SJSA1 (cell line): ENCODE results near the gene SQSTM1. TPM values are rescaled to one million over a fixed set of nuclear protein-coding genes. Genes with fewer than 3 reads are reported as not detected.

Source experiments
- DNase-seq, 2 experiments: peaks; one replicate each; pipeline ENCODE4 v3.0.0-alpha.2; 2015 to 2020; ENCODE audit warnings: low spot score in 2 of 2, low read depth in 1 of 2
- H3K27ac ChIP-seq: fragments of 250-450 bp; sonication (Bioruptor Pico); 2 replicates; pipeline ENCODE4 v1.5.1; 2020; ENCODE audit warnings: mild to moderate bottlenecking, moderate library complexity
- H3K27me3 ChIP-seq: fragments of 250-450 bp; sonication (Bioruptor Pico); replicated peaks from 2 replicates; pipeline ENCODE4 v1.5.1; 2020; ENCODE audit warnings: mild to moderate bottlenecking, moderate library complexity
- H3K36me3 ChIP-seq: fragments of 250-450 bp; sonication (Bioruptor Pico); 2 replicates; pipeline ENCODE4 v1.5.1; 2020; ENCODE audit warnings: mild to moderate bottlenecking
- H3K4me1 ChIP-seq: fragments of 250-450 bp; sonication (Bioruptor Pico); replicated peaks from 2 replicates; pipeline ENCODE4 v1.6.1; 2021; ENCODE audit warnings: mild to moderate bottlenecking
- H3K4me3 ChIP-seq: fragments of 250-450 bp; sonication (Bioruptor Pico); 2 replicates; pipeline ENCODE4 v1.5.1; 2020; ENCODE audit warnings: mild to moderate bottlenecking
- H3K9me3 ChIP-seq: fragments of 250-450 bp; sonication (Bioruptor Pico); replicated peaks from 2 replicates; pipeline ENCODE4 v1.5.1; 2020; ENCODE audit warnings: mild to moderate bottlenecking
- total RNA-seq: library from RNA; depleted of rRNA; stranded (reverse); fragments of >200 nt; shearing (Covaris generic); gene quantifications from 2 replicates; pipeline ENCODE4 v1.2.3, GENCODE V29; 2014

The SQSTM1 gene
- total RNA-seq, 1 experiment from 2014 or later = 298 TPM

DNA sequence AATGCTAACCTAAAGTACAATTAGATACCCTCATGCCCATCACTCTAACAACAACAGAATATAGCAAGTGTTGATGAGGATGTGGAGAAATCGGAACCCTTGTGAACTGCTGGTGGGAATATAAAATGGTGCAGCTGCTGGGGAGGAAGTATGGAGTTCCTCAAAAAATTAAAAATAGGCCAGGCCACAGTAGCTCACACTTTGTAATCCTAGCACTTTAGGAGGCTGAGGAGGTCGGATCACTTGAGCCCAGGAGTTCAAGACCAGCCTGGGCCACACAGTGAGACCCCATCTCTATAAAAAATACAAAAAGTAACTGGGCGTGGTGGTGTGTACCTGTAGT lies 55.9 kb downstream of the SQSTM1 start:
- Histone ChIP-seq H3K36me3 (peaks cover 75% of the 10 kb centered on the region), H3K27ac (no peak overlapping the region), H3K27me3 (no peaks in the 10 kb centered on the region), H3K4me1 (peaks cover 36% of the 10 kb centered on the region), H3K9me3 (no peaks in the 10 kb centered on the region), H3K4me3 (no peak overlapping the region)
- DNase-seq = no peak

DNA sequence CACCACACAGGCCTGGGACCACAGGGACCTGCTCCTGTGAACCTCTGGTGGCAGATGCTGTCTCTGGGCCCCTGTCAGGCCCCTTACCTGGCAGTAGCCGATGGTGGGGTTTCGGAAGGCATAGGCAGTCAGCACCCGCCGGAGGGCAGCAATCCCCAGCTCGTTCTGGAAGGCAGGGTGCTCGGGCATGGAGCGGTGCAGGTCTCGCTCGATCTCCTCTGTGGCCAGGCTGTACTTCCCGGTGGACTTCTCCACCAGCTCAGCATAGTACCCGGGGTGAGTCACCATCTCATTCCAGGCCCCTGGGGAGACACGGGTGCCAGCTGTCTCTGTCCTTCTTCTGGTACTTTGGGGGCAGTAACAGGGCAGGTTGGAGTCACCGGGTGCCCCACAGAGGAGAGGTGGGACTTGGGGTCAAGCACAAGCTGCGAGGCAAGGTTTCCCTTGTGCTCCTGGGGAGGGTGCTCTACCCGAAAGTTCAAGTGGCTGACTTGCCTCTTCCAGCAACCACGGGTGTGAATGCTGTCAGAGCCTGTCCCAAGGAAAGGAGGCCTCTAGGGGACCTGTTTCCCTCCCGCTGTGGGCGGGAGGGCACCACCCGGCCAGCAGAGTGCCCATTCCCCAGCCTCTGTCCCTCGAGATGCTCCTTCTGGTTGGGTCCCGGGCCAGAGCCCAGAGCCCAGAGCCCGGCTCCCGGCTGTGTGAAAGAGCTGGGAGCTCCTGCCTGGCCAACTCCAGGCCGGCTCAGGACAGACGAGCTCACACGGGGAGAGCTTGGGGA lies 57.7 kb downstream of the SQSTM1 start:
- Histone ChIP-seq H3K9me3 (peaks cover 14% of the 10 kb centered on the region), H3K27me3 (no peaks in the 10 kb centered on the region), H3K4me3 (no peak overlapping the region), H3K36me3 (peaks cover 75% of the 10 kb centered on the region), H3K4me1 (peaks cover 36% of the 10 kb centered on the region), H3K27ac (no peak overlapping the region)
- DNase-seq = peak; percentile 46 to 59

DNA sequence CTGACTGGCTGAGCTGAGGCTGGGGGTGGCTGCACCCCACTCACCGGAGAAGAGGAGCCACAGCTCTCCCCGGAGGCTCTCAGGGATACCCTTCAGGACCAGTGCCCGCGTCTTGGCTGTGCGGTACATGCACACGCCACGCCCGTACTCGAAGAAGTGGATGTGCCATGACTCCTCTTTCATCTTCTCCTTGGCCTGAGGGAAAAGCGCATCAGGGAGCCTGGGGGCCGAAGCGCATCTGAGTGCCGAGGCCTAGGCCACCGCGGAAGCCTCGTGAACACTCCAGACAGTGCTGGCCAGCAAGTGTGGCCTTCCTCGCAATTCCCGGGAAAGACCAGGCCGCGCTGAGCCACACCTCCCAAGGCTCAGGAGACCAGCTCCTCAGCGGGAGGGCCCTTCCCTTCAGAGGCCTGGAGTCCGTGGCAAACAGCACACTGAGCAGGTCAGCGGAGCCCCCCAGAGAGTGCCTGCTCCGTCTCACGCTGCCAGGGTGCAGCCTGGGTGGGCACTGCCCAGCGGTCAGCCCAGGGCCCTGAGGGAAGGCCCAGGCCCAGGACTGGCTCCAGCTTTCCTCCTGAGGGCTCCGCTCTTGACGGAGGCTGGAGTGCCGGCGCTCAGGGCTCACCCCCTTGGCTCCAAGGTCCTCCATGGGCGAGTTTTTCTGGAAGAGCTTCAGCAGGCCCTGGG lies 58.4 kb downstream of the SQSTM1 start:
- Histone ChIP-seq H3K4me1 (peaks cover 43% of the 10 kb centered on the region), H3K27me3 (no peaks in the 10 kb centered on the region), H3K36me3 (peaks cover 75% of the 10 kb centered on the region), H3K4me3 (no peak overlapping the region), H3K27ac (no peak overlapping the region), H3K9me3 (peaks cover 21% of the 10 kb centered on the region)
- no peak for DNase-seq

DNA sequence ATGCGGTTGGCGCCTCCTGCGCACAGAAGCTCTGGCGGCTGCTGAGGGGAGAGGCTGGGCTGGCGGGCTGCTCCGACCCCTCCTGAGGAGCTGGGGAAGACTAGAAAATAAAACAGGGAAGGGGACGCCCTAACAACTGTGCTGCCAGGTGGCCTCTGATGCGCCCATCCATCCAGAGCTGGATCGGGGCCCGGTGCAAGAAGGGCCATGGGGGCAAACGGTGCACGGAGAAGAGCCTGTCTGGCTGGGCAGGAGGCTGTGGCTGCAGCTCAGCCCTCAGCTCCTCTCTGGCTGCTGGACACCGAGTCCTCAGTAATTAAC lies 58.9 kb downstream of the SQSTM1 start:
- H3K4me1 ChIP-seq = peaks cover 48% of the 10 kb centered on the region
- DNase-seq = no peak
- peaks cover 75% of the 10 kb centered on the region for H3K36me3 ChIP-seq

DNA sequence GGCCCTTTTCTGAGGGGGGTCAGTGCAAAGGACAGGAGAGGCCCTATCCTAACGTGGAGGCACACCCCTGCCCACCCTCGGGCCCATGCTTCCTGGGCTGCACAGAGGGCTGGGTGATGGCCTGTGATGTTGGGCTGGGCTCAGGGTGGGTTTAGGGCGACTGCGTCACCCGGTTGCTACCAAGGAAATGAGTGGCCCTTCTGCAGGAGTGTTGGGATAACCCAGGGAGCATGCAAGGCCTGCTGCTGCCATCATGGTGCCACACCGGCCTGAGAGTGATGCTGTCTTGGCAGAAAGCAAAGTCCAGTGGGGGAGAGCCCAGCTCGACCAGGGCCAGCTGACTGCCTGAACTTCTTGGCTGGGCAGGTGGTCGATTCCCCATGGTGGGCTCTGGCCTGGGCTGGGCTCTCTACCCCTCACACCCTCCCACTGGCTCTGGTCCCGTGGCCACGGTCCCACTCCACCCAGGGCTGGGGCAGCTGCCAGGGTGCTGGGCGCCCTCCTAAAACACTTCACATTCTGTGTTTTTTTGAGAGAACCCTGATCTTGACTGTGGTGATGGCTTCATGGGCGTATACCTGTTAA lies 59.5 kb downstream of the SQSTM1 start:
- H3K4me3 ChIP-seq = no peak overlapping the region
- no peak overlapping the region for H3K27ac ChIP-seq
- H3K4me1 ChIP-seq = peaks cover 46% of the 10 kb centered on the region
- peaks cover 28% of the 10 kb centered on the region for H3K9me3 ChIP-seq
- H3K36me3 ChIP-seq = peaks cover 75% of the 10 kb centered on the region
- no peaks in the 10 kb centered on the region for H3K27me3 ChIP-seq
- DNase-seq = no peak

More for the DNA sequence above, 58.9 kb downstream of the SQSTM1 start:
- peaks cover 26% of the 10 kb centered on the region for H3K9me3 ChIP-seq
- H3K27me3 ChIP-seq = no peaks in the 10 kb centered on the region
- H3K4me3 ChIP-seq = no peak overlapping the region
- no peak overlapping the region for H3K27ac ChIP-seq

DNA sequence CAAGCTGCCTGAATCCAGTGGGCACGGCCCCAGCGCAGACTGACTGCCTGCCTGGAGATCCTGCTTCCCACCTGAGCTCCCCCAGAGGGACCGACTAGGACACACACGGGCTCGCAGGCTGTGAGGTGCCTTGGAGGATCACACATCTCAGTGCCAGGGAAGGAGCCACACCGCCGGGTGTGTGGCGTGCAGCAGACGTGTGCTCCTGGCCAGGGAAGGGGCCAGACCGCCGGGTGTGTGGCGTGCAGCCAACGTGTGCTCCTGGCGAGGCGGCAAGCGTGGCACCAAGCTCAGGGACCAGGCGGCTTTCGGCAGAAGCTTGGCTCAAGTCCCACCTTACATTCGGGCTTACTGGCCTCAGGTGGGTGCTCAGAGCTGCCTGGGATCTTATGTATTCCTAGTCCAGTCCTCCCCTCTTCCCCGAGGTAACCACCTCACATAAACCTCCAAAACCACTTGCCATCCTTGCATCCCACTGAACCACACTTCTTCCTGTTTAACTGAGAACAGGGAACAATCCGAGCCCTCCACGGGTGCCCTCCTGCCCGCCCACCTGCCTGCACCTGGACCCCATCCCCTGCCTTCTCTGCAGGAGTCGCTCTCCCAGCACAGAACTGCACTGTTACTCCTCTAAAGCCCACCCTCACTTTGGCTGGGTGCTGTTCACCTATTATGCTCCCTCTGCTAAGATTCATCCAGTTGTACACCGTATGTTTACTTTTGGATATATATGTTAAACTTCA lies 60.3 kb downstream of the SQSTM1 start:
- no peak overlapping the region for H3K27ac ChIP-seq
- H3K9me3 ChIP-seq = peaks cover 28% of the 10 kb centered on the region
- no peak overlapping the region for H3K4me3 ChIP-seq
- peaks cover 43% of the 10 kb centered on the region for H3K4me1 ChIP-seq
- no peaks in the 10 kb centered on the region for H3K27me3 ChIP-seq
- DNase-seq = no peak
- H3K36me3 ChIP-seq = peaks cover 77% of the 10 kb centered on the region

DNA sequence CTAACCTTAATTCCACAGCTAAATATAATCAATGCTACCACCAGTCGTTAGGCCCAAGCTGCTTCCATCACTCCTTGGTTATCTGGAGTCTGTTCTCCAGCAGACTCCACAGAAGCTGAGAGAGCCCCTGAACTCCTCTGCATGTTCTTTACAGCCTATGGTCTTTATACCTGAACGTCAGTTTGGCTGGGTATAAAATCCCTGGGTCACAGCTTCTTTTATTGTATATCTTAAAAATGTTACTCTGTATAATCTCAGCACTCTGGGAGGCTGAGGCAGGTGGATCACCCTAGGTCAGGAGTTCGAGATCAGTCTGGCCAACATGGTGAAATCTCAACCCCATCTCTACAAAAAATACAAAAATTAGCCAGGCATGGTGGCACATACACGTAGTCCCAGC lies 61.6 kb downstream of the SQSTM1 start:
- H3K36me3 ChIP-seq = peaks cover 89% of the 10 kb centered on the region
- H3K9me3 ChIP-seq = peaks cover 28% of the 10 kb centered on the region
- no peak overlapping the region for H3K27ac ChIP-seq
- peaks cover 46% of the 10 kb centered on the region for H3K4me1 ChIP-seq
- no peaks in the 10 kb centered on the region for H3K27me3 ChIP-seq
- no peak overlapping the region for H3K4me3 ChIP-seq
- DNase-seq = no peak

DNA sequence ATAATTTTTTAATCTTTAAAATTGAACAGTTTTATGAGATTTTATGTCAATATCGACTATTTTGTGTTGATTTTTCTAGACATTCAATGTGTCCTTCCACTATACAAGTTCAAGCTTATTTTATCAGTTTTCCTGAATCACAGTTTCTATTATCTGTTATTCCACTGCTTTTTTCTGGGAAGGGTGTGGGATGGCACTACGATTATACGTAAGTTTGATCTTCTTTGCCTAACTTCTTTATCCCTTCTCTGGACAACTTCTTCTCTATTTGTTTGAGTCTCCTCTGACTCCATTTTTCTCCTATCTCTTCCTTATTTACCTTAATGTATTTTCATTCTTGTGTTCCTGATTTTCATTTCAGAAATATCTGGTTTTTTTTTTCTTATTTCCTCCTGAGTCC lies 62.5 kb downstream of the SQSTM1 start:
- no peak for DNase-seq
- H3K27ac ChIP-seq = no peak overlapping the region
- H3K9me3 ChIP-seq = peaks cover 28% of the 10 kb centered on the region
- H3K36me3 ChIP-seq = peaks cover 89% of the 10 kb centered on the region
- no peak overlapping the region for H3K4me3 ChIP-seq
- H3K27me3 ChIP-seq = no peaks in the 10 kb centered on the region
- H3K4me1 ChIP-seq = peaks cover 42% of the 10 kb centered on the region

DNA sequence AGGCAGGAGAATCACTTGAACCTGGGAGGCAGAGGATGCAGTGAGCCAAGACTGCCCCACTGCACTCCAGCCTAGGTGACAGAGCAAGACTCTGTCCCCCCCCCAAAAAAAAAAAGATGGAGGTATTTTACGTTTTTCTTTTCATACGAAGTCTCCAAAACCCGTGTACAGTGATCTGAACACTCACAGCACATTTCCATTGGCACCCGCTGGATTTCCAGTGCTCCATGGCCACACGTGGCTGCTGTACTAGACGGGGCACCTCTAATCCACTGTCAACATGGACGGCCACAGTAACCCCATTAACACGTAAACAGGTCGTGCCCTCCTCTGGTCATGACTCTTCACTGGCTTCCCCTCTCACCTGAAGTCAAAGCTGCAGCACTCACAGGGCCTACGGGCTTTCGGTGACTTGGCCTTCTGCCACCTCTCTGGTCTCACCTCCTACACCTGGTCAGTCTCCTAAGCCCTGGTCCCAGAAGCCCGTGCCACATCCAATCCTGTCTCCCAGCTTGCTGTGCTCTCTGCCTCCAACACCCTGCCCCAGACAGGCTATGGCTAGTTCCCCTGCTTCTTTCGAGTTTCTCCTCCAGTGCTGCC lies 64.9 kb downstream of the SQSTM1 start:
- Histone ChIP-seq H3K27ac (peak overlapping the region; percentile 58; the same call in 1 of the 2 replicates), H3K36me3 (peaks cover 92% of the 10 kb centered on the region), H3K4me3 (no peak overlapping the region), H3K27me3 (no peaks in the 10 kb centered on the region), H3K9me3 (peaks cover 28% of the 10 kb centered on the region), H3K4me1 (peaks cover 33% of the 10 kb centered on the region)
- no peak for DNase-seq

DNA sequence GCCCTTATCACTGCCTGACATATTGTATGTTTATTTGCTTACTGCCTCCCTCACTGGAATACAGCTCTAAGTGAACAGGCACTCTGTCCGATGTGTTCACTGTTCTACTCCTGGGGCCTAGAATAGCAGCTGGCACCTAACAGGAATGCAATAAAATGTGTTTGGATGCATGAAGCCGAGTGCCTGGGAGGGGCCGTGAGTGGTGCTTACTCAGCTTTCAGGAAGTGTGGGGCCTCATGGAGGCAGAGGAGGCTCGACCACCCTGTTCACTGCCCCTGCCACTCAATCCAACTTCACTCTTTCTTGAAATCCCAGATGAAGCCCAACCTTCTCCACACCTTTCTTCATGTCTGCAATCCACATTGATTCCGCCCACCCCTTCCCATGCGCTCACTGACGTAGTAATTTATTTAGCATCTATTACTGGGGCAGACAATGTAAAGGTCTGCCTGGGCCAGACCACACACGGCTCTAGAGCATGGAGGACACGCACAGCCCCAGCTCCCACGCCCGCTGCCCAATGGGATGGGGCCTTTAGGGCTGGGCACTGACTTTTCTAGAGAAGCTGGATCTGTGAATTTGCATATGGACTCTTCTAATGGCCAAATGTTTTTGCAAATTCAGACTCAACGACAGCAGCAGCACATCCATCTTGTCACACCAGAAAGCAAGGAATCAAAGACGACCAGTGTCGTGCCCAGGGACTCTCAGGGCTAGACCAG lies 65.6 kb downstream of the SQSTM1 start:
- Histone ChIP-seq H3K4me3 (no peak overlapping the region), H3K4me1 (peaks cover 33% of the 10 kb centered on the region), H3K9me3 (peaks cover 28% of the 10 kb centered on the region), H3K27me3 (no peaks in the 10 kb centered on the region), H3K36me3 (peaks cover 95% of the 10 kb centered on the region), H3K27ac (peak overlapping the region; percentile 58)
- peak; percentile 58 to 66 for DNase-seq

DNA sequence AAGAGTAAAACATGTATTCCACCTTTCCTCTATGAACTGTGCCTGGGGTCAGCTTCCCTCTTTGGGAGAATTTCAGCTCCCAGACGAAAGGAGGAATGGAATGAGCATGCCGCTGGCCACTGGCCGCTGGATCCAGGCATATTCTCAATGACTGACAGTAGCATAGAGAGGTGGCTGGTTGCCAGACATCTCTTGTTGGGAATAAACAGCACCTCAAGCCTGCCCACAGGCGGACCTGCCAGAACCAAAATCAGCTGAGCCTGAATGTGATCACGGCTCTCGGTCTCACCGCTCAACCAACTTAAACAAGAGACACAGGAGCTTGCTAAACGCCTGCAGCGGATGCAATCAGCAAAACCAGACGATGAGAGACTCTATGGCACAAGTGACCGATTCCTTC lies 66.4 kb downstream of the SQSTM1 start:
- DNase-seq = no peak
- Histone ChIP-seq H3K27ac (peak overlapping the region; percentile 58), H3K27me3 (no peaks in the 10 kb centered on the region), H3K36me3 (peaks cover 100% of the 10 kb centered on the region), H3K4me3 (no peak overlapping the region), H3K9me3 (peaks cover 27% of the 10 kb centered on the region), H3K4me1 (peaks cover 33% of the 10 kb centered on the region)
